ENCODE results near the gene FOLR2.

The FOLR2 gene

DNA sequence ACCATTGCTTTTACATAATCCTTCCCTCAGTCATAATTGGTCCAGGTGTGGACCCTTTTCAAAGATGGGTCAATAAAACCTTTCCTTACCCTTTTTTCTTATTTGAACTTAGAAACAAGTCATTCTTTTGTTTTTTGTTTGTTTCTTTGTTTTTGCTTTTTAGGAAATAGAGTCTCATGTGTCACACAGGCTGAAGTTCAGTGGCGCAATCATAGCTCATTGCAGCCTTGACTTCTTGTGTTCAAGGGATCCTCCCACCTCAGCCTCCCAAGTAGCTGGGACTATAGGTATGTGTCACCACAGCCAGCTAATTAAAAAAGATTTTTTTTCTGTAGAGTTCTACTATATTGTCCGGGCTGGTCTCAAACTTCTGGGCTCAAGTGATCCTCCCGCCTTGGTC is 36.8 kb downstream of the FOLR2 start:
- POLR2A ChIA-PET: no interaction called here
- DNase-seq (ENCODE audit: extremely low spot score): no peak
- CTCF ChIA-PET: no interaction called here
- TF ChIP-seq, protein P1, sequence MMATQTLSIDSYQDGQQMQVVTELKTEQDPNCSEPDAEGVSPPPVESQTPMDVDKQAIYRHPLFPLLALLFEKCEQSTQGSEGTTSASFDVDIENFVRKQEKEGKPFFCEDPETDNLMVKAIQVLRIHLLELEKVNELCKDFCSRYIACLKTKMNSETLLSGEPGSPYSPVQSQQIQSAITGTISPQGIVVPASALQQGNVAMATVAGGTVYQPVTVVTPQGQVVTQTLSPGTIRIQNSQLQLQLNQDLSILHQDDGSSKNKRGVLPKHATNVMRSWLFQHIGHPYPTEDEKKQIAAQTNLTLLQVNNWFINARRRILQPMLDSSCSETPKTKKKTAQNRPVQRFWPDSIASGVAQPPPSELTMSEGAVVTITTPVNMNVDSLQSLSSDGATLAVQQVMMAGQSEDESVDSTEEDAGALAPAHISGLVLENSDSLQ (IDR thresholded peaks at IDR 0.05): no peak
- TF ChIP-seq BHLHE40 (IDR thresholded peaks at IDR 0.05; ENCODE audit: borderline replicate concordance): no peak
- TF ChIP-seq SP1 (IDR thresholded peaks at IDR 0.05): no peak
- no peak for TF ChIP-seq NFRKB (IDR thresholded peaks at IDR 0.05)
- no peak for TF ChIP-seq FOXA1 (IDR thresholded peaks at IDR 0.05)
- TF ChIP-seq HDGF (IDR thresholded peaks at IDR 0.05; ENCODE audit: borderline replicate concordance): no peak
- no peak for TF ChIP-seq TARDBP (IDR thresholded peaks at IDR 0.05)
- TF ChIP-seq FOXM1 (IDR thresholded peaks at IDR 0.05; ENCODE audit: borderline replicate concordance): no peak
- no peak for TF ChIP-seq CTBP1 (IDR thresholded peaks at IDR 0.05; ENCODE audit: borderline replicate concordance)
- no peak for TF ChIP-seq FOXK2 (IDR thresholded peaks at IDR 0.05)

DNA sequence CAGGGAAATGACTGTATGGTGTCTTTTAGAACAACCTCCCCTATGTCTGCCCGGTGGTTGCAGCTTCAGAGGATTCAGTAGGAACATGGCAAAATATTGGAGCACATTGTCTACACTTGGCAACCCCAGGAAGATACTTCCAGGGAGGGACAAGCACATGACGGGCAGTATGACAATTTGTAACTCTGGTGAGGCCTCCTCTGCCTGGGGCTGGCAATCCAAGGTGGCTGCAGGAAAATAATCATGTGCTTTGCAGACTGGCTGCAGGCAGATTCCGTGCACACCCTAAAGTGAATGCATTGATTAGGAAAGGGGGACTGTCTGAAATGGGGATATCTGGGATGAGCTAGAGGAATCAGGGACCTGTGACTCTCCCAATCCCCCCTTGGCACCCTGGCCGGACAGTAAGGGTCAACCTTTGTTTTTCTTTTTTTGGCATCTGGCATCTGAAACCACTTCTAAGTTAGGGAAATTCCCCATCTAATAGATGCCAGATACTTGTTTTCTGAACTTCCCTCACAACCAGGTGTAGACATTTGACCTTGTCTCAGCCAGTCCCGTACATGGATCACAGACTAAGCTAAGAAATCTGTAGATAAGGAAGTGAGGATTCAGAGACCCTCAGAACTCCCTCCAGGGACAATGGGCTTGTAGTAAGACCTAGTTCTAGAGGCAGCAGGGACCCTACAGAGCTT is 37.9 kb downstream of the FOLR2 start:
- no peak for TF ChIP-seq ZNF384 (IDR thresholded peaks at IDR 0.05)
- no peak for TF ChIP-seq SUZ12 (IDR thresholded peaks at IDR 0.05)
- no peak for TF ChIP-seq ELF4 (IDR thresholded peaks at IDR 0.05)
- TF ChIP-seq SP1 (IDR thresholded peaks at IDR 0.05): no peak
- TF ChIP-seq, protein P1 (IDR thresholded peaks at IDR 0.05): no peak
- TF ChIP-seq CTBP1 (IDR thresholded peaks at IDR 0.05; ENCODE audit: borderline replicate concordance): no peak
- no peak for TF ChIP-seq L3MBTL2 (conservative IDR thresholded peaks at IDR 0.05)
- no peak for TF ChIP-seq FOXM1 (IDR thresholded peaks at IDR 0.05; ENCODE audit: borderline replicate concordance)
- TF ChIP-seq NFRKB (IDR thresholded peaks at IDR 0.05): no peak
- TF ChIP-seq TARDBP (IDR thresholded peaks at IDR 0.05): no peak
- no peak for TF ChIP-seq LEF1 (IDR thresholded peaks at IDR 0.05; ENCODE audit: borderline replicate concordance)
- no peak for TF ChIP-seq FOXK2 (IDR thresholded peaks at IDR 0.05)
- DNase-seq (ENCODE audit: extremely low spot score): peak; percentile 1
- ChIA-PET POLR2A (no interaction called here), CTCF (no interaction called here)

DNA sequence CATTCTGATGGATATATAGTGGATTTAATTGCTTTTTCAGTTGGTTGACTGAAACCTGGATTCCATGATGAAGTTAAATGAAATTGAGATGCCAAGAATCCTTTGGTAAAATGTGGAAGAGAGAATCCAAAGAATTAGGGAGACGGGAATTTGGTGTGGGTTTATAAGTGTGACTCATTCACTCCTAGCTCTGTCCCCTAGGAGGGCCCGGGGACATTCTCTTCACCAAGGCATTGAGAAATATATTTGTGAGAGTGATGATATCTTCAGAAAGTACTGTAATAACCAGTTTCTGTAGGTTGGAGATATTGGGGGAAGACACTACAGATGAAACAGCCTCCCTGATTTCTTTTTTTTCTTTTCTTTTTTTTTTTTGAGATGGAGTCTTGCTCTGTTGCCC is 41.0 kb downstream of the FOLR2 start:
- ChIA-PET CTCF (interaction anchor here (0.7 kb wide), 1 partner anchor 22 kb away, joined by 5 read pairs; no protein-coding TSS in a partner anchor), POLR2A (no interaction called here)
- no peak for TF ChIP-seq ZNF384 (IDR thresholded peaks at IDR 0.05)
- no peak for TF ChIP-seq BHLHE40 (IDR thresholded peaks at IDR 0.05; ENCODE audit: borderline replicate concordance)
- TF ChIP-seq, protein P1 (IDR thresholded peaks at IDR 0.05): no peak
- no peak for TF ChIP-seq CTBP1 (IDR thresholded peaks at IDR 0.05; ENCODE audit: borderline replicate concordance)
- no peak for TF ChIP-seq FOXA1 (IDR thresholded peaks at IDR 0.05)
- no peak for TF ChIP-seq FOXM1 (IDR thresholded peaks at IDR 0.05; ENCODE audit: borderline replicate concordance)
- no peak for TF ChIP-seq ELF4 (IDR thresholded peaks at IDR 0.05)
- TF ChIP-seq FOXK2 (IDR thresholded peaks at IDR 0.05): no peak
- DNase-seq (ENCODE audit: extremely low spot score): no peak

DNA sequence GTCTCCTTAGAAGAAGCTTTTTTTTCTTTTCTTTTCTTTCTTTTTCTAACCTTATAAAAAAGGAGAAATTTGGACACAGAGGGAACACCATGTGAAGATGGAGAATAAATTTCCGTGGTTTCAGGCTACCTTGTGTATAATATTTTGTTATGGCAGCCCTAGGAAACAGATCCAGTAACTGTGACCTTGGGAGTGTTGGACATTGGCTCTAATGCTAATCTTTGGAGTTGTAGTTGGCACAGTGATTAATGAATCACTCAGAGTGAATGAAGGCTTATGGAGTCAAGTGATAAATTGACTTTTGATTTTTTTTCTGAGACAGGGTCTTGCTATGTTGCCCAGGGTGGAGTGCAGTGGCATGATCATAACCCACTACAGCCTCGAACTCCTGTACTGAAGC is 42.9 kb downstream of the FOLR2 start:
- TF ChIP-seq ZNF384 (IDR thresholded peaks at IDR 0.05): no peak
- DNase-seq (ENCODE audit: extremely low spot score): no peak
- ChIA-PET CTCF (no interaction called here), POLR2A (no interaction called here)

DNA sequence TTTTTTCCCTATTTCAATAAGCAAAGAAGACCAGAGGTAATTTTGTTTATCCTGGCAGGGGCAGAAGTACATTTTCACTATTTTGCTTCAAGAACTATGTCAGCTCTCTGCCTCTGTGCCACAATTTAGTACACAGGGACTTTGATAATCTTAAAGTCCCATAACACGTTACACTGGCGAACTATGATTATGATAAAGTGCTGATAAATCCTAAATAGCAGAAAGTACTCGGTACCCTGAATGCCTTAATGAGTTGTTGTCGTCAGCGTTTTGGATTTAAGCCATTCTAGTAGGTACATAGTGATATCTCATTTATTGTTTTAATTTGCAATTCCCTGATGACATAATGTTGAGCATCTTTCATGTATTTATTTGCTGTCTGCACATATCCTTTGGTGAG is 44.0 kb downstream of the FOLR2 start:
- no peak for DNase-seq (ENCODE audit: extremely low spot score)
- no peak for TF ChIP-seq CTBP1 (IDR thresholded peaks at IDR 0.05; ENCODE audit: borderline replicate concordance)
- TF ChIP-seq BHLHE40 (IDR thresholded peaks at IDR 0.05; ENCODE audit: borderline replicate concordance): no peak
- TF ChIP-seq HDGF (IDR thresholded peaks at IDR 0.05; ENCODE audit: borderline replicate concordance): no peak
- no peak for TF ChIP-seq NFRKB (IDR thresholded peaks at IDR 0.05)
- TF ChIP-seq TARDBP (IDR thresholded peaks at IDR 0.05): no peak
- no peak for TF ChIP-seq FOXK2 (IDR thresholded peaks at IDR 0.05)
- no peak for TF ChIP-seq L3MBTL2 (conservative IDR thresholded peaks at IDR 0.05)
- no peak for TF ChIP-seq FOXA1 (IDR thresholded peaks at IDR 0.05)
- TF ChIP-seq LEF1 (IDR thresholded peaks at IDR 0.05; ENCODE audit: borderline replicate concordance): no peak
- no peak for TF ChIP-seq SUZ12 (IDR thresholded peaks at IDR 0.05)
- TF ChIP-seq, protein P1 (IDR thresholded peaks at IDR 0.05): no peak
- CTCF ChIA-PET: interaction anchor here (0.6 kb wide), 1 partner anchor 95 kb away, joined by 3 read pairs; no protein-coding TSS in a partner anchor
- POLR2A ChIA-PET: no interaction called here

DNA sequence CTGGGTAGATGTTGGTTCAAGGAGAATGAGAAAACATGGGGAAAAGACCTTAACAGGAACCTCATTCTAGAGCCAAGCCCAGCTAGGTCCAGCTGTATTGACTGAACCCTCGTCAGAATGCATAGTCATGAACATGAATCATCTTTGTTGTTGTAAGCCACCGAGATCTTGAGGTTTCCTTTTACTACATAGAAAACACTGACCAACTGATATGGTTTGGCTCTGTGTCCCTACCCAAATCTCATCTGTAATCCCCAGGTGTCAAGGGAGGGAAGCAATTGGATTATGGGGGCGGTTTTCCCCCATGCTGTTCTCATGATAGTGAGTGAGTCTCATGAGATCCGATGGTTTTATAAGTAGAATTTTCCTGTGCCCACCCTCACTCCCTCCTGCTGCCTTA is 46.8 kb downstream of the FOLR2 start:
- DNase-seq (ENCODE audit: extremely low spot score): no peak
- ChIA-PET CTCF (no interaction called here), POLR2A (no interaction called here)
- TF ChIP-seq FOXK2 (IDR thresholded peaks at IDR 0.05) (no peak), HDGF (IDR thresholded peaks at IDR 0.05; ENCODE audit: borderline replicate concordance) (no peak), CTBP1 (IDR thresholded peaks at IDR 0.05; ENCODE audit: borderline replicate concordance) (no peak), ARNT (IDR thresholded peaks at IDR 0.05) (no peak), NFRKB (IDR thresholded peaks at IDR 0.05) (no peak), BHLHE40 (IDR thresholded peaks at IDR 0.05; ENCODE audit: borderline replicate concordance) (no peak), TARDBP (IDR thresholded peaks at IDR 0.05) (no peak), SP1 (IDR thresholded peaks at IDR 0.05) (no peak), FOXA1 (IDR thresholded peaks at IDR 0.05) (no peak), ELF4 (IDR thresholded peaks at IDR 0.05) (no peak), LEF1 (IDR thresholded peaks at IDR 0.05; ENCODE audit: borderline replicate concordance) (no peak), L3MBTL2 (conservative IDR thresholded peaks at IDR 0.05) (no peak), FOXM1 (IDR thresholded peaks at IDR 0.05; ENCODE audit: borderline replicate concordance) (no peak), SUZ12 (IDR thresholded peaks at IDR 0.05) (no peak)
- TF ChIP-seq, protein P1 (IDR thresholded peaks at IDR 0.05): no peak

Data from HEK293T (cell line).